GM21360 (cell line): ENCODE results near the gene NUP93.
"Not testable (repeated sequence)": the region's sequence is repeated elsewhere in the genome, so short reads cannot be mapped to it uniquely, and the experiment has no call there.

Experiments used
- ATAC-seq: cut with Tn5 transposase; IDR thresholded peaks from one replicate; pipeline ENCODE4 v1.9.1; 2021; ENCODE audit warnings: mild to moderate bottlenecking, moderate library complexity; ENCODE audit not compliant: unreplicated experiment

Gene NUP93

DNA sequence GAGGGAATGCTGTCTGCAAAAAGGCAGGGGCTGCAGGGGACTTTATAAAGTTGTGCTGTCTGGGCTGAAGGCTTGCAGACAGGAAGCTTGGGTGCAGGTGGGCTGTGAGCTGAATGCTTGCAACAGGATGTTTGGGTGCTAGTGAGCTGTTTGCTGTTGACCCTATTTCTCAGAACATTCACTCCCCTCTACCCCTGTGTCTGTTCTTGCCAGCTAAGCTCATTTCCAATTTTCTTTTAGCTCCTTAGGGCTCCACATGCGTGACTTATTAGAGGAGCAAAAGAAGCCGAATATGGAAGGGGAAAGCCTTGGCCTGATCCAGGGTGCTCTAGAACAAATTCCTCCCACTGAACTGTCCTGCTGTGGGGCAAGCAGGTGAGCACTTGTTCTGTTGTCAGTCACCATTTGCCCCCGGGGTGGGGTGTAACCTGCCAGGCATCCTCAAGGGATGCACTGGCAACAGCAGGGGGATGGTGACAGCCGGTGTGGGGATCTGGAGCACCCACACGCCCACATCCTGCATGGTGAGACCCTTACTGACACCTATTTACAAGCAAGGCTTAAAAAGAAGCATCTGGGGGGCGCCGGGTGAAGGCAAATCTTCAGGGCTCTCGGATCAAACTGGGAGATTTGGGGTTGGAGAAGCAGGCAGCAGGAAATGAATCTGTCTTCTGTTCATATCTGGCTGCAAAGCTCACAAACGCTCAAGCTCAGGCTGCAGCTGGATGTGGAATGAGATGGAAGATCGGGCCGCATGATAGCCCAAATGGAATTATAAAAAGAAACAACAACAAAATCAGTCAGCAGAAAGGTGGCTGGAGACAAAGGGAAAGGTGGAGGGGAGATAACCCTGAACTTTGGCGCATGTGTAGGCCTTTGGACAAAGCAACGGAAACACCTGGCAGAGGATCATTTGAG is 21.1 kb upstream of the NUP93 start:
- ATAC-seq = no peak

DNA sequence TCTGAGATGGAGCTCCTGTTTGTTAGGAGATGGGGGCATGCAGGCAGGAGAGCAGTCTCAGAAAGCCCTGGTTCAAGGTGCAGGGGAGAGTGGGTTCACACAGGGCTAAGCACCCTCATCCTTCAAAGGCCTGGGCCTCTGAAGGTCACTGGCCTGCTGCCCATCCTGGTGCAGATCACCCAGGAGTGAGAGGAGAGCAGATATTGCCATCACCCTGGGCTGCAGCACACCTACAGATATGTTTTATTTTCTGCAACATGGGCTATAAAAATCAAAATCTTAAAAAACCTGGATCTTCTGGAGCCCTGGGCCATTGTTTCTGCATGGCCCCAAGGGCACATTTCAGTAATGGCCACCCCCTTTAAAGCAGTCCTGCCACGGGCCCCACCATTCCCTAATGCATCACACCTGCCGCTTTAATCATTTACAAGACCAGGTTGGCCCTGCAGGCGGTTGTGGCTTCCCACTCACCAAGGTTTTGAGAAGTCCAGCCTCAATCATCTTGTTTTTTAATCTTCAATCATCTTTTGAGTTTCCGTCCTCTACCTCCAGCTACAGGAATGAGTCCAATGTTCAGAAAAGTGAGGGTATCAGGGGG is 20.4 kb upstream of the NUP93 start:
- ATAC-seq = no peak

DNA sequence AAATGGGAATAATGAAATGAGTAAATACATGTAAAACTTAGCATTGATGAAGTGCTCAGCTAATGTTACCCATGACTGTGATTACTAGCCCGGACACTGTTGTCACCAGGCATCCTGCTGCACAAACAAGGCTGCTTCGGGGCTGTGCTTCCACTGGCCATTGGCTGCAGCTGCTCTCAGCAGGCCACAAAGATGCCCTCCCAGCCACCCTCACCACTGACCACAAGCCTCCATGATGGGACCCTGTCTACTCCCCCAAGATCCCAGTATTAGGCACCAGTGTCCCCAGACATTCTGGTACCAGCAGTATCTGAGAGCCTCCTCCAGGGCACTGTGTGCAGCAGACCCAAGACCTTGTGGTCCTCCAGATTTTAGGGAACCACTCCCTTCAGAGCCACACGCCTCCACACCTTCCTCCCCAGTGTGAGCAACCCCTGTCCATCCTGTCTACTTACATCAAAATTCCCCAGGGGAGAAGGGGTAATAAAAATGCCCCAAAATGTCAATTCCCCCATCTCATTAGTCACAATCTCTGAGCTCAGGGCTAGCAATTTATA is 19.7 kb upstream of the NUP93 start:
- no peak for ATAC-seq

DNA sequence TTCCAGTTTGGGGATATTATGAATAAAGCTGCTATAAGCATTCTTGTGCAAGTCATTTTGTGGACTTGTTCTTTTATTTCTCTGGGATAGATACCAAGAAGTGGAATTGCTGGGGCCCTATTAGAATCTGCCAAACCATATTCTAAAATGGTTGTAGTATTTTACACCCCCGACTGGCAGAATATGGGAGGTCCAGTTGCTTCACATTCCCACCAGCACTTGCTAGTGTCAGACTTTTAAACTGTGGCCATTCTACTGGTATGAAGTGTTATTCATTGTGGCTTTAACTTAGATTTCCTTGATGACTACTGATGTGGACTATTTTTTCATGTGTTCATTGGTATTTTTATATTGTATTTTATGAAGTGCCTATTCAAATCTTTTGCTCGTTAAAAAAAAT is 18.1 kb upstream of the NUP93 start:
- no peak for ATAC-seq

DNA sequence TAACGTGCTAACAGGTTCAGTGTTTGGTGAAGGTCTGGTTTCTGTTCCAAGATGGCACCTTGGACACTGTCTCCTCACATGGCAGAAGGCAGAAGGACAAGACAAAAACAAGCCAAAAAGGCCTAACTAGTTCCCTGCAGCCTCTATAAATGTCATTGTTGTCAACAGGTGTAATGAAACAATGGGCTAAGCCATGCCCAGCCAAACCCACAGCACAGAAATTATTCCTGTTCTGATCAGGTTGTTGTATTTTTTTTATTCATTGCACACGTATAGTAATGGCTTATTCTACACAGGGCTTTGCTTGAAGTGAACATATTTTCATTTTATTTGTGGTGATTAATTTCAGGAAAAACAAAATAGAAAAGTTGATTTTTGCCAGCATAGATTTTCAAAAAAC is 16.1 kb upstream of the NUP93 start:
- no peak for ATAC-seq

DNA sequence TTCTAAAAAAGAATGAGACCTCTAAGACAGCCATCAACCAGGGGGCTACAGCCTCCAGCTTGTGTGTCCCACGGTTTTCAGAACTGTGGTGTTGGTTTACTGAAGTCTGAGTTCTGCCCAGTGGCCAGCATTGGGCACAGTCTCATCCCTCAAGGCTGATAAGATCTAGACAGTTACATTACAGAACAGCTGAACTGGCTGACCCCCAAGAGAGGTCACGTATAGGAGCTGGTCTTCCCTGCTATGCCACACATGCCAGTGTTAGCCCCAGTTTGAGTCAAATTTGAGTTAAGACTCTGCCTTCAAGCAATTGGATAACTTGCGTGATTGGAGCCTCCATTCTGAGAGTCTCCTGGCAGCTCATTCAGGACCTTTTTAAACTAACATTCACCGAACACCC is 14.8 kb upstream of the NUP93 start:
- ATAC-seq = no peak

GRCh38 chr16:56716761-56717160 is 13.2 kb upstream of the NUP93 start:
- ATAC-seq = no peak

- ATAC-seq = not testable (repeated sequence)
Measured at GRCh38 chr16:56717532-56717931, 12.4 kb upstream of the NUP93 start.

DNA sequence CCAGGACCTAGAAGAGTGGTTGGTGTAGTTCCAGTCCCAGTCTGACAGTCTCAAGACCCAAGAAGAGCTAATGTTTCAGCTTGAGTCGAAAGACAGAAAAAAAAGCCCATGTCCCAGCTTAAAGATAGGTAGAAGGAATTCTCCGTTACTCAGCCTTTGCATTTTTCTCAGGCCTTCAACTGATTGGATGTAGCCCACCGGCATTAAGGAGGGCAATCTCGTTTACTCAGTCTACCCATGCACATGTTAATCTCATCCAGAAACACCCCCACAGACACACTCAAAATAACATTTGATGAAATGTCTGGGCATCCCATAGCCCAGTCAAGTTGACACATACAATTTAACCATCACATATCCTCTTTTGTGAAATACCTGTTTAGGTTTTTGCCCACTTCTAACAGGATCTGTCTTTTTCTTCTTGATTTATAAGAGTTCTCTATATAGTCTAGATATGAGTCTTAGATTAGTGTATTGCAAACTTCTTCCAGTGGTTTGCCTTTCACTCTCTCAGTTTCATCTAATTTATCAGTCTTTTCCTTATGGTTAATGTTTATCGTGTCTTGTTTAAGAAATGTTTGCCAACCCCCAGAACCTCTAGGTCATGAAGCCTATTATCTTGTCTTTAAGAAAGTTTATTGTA is 7.6 kb upstream of the NUP93 start:
- no peak for ATAC-seq

GRCh38 chr16:56724191-56724590 is 5.7 kb upstream of the NUP93 start:
- ATAC-seq = no peak

DNA sequence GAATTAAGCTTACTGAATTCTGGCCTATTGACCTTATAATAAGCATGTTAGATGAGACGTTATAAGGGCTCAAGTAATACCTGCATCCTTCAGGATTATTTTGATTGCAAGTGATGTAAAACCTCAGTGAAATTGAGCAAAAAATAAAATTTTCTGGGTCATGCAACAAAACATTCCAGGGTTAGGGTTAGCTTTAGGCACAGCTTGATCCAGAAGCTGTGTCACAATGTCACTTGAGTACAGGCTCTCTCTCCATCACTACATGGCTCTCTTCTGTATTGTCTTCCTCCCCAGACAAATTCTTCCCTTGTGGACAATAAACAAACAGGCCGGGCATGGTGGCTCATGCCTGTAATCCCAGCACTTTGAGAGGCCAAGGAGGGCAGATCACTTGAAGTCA is 3.6 kb upstream of the NUP93 start:
- no peak for ATAC-seq

DNA sequence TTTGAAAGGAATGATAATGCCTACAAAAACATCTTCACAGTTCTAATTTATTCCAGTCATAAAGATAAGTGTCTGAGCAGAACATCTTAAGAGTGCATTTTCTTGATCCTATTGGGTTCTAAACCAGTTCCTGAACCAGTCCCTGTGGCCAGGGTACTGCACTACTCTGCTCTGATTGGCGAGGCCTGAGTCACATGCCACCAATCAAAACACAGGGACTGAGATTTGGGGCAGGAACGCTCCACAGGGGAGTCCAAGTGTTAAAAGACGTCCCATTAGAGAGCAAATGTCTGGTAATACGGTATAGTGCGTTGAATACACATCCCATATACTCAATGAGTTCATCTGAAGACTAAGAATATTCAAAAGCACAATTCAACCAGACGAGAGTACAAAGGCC is 3.0 kb upstream of the NUP93 start:
- no peak for ATAC-seq

DNA sequence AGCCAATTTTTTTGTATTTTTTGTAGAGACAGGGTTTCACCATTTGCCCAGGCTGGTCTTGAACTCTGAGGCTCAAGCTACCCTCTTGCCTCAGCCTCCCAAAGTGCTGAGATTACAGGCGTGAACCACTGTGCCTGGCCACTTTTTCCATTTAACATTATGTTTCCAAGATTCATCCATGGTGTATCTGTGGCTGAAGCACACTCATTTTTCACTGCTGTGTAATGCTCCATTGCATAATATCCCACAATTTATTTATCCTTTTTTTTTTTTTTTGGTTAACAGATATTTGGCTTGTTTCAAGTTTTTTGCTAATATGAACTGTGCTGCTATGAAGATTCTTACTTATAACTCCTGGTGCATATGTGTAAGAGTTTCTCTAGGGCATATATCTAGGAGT is 1.9 kb upstream of the NUP93 start:
- ATAC-seq = no peak

GRCh38 chr16:56728980-56729734 is 772 bp upstream of the NUP93 start:
- ATAC-seq = no peak

DNA sequence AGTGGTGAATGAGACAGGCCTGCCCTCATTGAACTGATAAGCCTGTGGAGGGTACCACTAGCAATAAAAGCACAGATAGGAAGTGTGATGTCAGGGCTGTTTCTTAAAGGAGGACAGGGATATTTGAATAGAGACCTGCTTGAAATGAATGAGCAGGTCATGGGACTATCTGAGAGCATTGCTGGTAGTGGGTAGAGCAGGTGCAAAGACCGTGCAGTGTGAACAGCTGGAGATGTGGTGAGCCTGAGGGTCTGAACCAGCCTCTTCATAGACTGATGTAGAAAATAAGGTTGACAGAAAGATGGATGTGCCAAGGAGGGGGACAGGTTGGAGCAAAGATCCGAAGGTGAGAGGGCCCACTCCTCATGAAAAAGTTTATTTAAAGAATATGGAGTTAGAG is 2.4 kb downstream of the NUP93 start:
- no peak for ATAC-seq

DNA sequence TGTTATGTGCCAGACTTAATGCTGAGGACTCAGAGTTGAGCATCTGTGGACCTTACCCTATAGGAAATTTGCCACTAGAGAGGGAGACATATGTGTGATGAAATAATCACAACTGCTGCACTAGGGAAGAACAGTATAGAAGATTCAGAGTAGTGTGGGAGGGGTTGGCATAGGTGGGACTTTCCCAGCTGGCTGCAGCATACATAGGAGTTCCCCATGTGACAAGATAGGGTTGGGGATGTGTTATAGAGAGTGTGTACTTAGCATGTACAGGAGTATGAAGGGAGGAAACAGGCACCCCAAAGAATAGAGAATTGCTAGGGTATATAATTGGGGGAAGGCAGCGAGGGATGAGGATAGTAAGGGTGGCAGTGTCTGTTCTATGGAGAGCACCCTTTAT is 2.9 kb downstream of the NUP93 start:
- ATAC-seq = no peak

GRCh38 chr16:56734429-56734828 is 4.5 kb downstream of the NUP93 start:
- ATAC-seq = no peak

DNA sequence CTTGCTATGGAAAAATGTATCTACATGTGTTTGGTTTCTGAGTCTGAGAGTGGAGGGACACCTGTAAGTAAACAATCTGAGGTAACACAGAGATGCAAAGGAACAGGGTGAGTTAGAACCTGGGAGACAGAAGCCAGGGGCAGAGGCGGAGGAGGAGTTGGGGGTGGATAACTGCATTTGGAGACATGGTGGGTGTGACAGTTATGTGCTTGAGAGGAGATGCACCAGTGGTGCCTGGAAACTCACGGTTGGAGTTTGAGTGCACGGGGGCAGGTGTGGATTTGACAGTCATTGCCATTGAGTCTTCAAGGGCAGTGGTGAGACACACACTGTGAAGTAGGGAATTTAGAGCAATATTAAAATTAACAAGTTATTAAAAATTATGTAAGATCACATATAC is 6.5 kb downstream of the NUP93 start:
- ATAC-seq = no peak

DNA sequence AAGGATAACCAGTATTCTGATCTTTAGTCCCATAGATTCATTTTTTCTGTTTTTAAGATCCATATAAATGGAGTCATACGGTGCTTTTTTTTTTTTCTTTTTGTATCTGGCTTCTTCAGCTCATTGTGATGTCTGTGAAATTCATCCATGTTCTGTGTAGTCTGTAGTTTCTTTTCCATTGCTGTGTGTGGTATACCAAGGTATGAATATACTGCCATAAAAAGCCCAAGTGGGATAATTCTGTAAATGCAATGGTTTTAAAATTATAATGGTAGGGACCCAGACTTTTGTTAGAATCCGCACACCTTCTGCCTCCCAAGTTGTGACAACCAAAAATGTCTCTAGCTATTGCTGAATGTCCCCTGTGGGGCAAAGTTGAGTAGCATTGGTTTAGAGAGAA is 7.6 kb downstream of the NUP93 start:
- ATAC-seq = no peak

GRCh38 chr16:56738221-56738620 is 8.3 kb downstream of the NUP93 start:
- no peak for ATAC-seq

GRCh38 chr16:56739378-56739777 is 9.4 kb downstream of the NUP93 start:
- ATAC-seq = not testable (repeated sequence)
